Endothelial cell (in vitro differentiated cells): Measurements from ENCODE around the gene CTPS2. TPM values are rescaled to one million over a fixed set of nuclear protein-coding genes. Genes with fewer than 3 reads are reported as not detected.

Experiments used
- DNase-seq: peaks from one replicate; pipeline ENCODE4 v3.0.0; 2021; ENCODE audit warnings: low spot score
- H3K27ac Mint-ChIP-seq: one replicate; pipeline ENCODE4 v1.8.0; 2021; ENCODE audit warnings: mixed read lengths, inconsistent platforms; ENCODE audit not compliant: unreplicated experiment
- H3K27me3 Mint-ChIP-seq: one replicate; pipeline ENCODE4 v1.8.0; 2021; ENCODE audit warnings: mild to moderate bottlenecking, moderate library complexity, mixed read lengths, inconsistent platforms; ENCODE audit not compliant: unreplicated experiment
- H3K36me3 Mint-ChIP-seq: one replicate; pipeline ENCODE4 v1.8.0; 2021; ENCODE audit warnings: mild to moderate bottlenecking, low read depth, mixed read lengths, inconsistent platforms; ENCODE audit not compliant: unreplicated experiment
- H3K4me1 Mint-ChIP-seq: one replicate; pipeline ENCODE4 v1.8.0; 2021; ENCODE audit warnings: mild to moderate bottlenecking, mixed read lengths, inconsistent platforms; ENCODE audit not compliant: unreplicated experiment
- H3K4me3 Mint-ChIP-seq: one replicate; pipeline ENCODE4 v1.8.0; 2021; ENCODE audit warnings: mild to moderate bottlenecking, mixed read lengths, inconsistent platforms; ENCODE audit not compliant: unreplicated experiment
- H3K9me3 Mint-ChIP-seq: one replicate; pipeline ENCODE4 v1.8.0; 2021; ENCODE audit warnings: mixed read lengths, inconsistent platforms; ENCODE audit not compliant: unreplicated experiment
- total RNA-seq: library from RNA; stranded (reverse); fragmentation: NEBNext Ultra II Directional; extraction: Animal tissue kit (Norgen Biotek cat#: 25700); gene quantifications from one replicate; pipeline ENCODE4 v1.2.1, GENCODE V29; 2021; ENCODE audit not compliant: unreplicated experiment
- TF ChIP-seq, protein P1 (sequence below): fragments of 200-600 bp; sonication (generic); IDR thresholded peaks from one replicate; pipeline ENCODE4 v1.5.0; 2021; ENCODE audit warnings: antibody characterized with exemption; ENCODE audit not compliant: unreplicated experiment

The CTPS2 gene
- total RNA-seq, 1 donor from 2014 or later, result 29.5 TPM

DNA sequence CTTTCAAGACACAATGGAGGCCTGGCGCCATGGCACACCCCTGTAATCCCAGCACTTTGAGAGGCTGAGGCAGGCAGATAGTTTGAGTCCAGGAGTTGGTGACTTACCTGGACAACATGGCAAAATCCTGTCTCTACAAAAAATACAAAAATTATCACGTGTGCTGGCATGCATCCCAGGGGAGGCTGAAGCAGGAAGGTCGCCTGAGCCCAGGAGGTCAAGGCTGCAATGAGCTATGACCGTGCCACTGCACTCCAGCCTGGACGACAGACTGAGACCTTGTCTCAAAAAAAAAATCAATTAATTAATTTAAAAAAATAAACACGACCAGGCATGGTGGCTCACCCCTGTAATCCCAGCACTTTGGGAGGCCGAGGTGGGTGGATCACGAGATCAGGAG is 2.0 kb upstream of the CTPS2 start:
- H3K4me3 Mint-ChIP-seq, result no peak overlapping the region

DNA sequence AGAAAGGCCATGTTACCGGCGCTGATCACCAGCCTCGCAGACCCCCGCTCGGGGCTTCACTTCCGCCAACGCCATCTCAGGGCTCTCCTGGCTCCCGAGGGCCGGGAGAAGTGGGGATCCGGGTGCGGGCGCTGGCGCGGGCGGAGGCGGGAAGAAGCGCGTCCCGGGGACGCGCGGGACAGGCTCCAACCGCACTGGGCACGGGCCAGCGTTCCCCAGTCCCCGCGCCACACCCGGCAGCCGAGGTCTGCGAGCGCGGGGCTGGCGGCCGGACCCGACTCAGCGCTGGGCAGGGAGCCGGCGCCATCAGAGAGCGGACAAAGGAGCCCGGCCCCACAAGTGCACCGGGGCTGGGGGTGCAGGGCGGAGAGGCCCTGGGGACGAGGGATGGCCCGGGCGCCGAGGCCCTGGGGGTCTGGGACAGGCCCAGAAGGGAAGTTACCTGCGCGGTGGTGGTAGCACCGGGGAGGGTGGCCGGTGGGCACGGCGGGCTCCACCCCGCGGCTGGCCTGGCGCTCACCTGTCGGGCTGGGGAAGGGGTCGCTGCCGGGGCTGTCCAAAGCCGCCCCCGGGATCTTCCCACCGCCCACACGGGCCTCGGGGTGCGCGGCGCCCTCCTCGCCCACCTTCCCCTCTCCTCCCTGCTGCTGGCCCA is 449 bp downstream of the CTPS2 start:
- H3K27ac Mint-ChIP-seq, result no peak overlapping the region
- H3K36me3 Mint-ChIP-seq, result no peaks in the 10 kb centered on the region
- peaks cover 10% of the 10 kb centered on the region for H3K4me1 Mint-ChIP-seq
- H3K27me3 Mint-ChIP-seq, result no peaks in the 10 kb centered on the region
- H3K4me3 Mint-ChIP-seq, result peak overlapping the region; percentile 92
- TF ChIP-seq, protein P1, sequence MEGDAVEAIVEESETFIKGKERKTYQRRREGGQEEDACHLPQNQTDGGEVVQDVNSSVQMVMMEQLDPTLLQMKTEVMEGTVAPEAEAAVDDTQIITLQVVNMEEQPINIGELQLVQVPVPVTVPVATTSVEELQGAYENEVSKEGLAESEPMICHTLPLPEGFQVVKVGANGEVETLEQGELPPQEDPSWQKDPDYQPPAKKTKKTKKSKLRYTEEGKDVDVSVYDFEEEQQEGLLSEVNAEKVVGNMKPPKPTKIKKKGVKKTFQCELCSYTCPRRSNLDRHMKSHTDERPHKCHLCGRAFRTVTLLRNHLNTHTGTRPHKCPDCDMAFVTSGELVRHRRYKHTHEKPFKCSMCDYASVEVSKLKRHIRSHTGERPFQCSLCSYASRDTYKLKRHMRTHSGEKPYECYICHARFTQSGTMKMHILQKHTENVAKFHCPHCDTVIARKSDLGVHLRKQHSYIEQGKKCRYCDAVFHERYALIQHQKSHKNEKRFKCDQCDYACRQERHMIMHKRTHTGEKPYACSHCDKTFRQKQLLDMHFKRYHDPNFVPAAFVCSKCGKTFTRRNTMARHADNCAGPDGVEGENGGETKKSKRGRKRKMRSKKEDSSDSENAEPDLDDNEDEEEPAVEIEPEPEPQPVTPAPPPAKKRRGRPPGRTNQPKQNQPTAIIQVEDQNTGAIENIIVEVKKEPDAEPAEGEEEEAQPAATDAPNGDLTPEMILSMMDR, result no peak
- DNase-seq, result peak; percentile 8
- H3K9me3 Mint-ChIP-seq, result no peaks in the 10 kb centered on the region

More for the DNA sequence above, 2.0 kb upstream of the CTPS2 start:
- Mint-ChIP-seq H3K27ac (no peak overlapping the region), H3K4me1 (peaks cover 10% of the 10 kb centered on the region), H3K9me3 (no peaks in the 10 kb centered on the region), H3K27me3 (peaks cover 1% of the 10 kb centered on the region), H3K36me3 (no peaks in the 10 kb centered on the region)
- TF ChIP-seq, protein P1, result no peak
- DNase-seq, result no peak

GRCh38 chrX:16711219-16711811 is 1.2 kb downstream of the CTPS2 start:
- no peaks in the 10 kb centered on the region for H3K36me3 Mint-ChIP-seq
- peaks cover 10% of the 10 kb centered on the region for H3K4me1 Mint-ChIP-seq
- H3K9me3 Mint-ChIP-seq, result no peaks in the 10 kb centered on the region
- peak overlapping the region; percentile 88 for H3K27ac Mint-ChIP-seq
- TF ChIP-seq, protein P1, result no peak
- no peak for DNase-seq
- peak overlapping the region; percentile 92 for H3K4me3 Mint-ChIP-seq
- no peaks in the 10 kb centered on the region for H3K27me3 Mint-ChIP-seq

GRCh38 chrX:16708016-16708415 is 4.5 kb downstream of the CTPS2 start:
- H3K9me3 Mint-ChIP-seq, result no peaks in the 10 kb centered on the region

More at GRCh38 chrX:16708016-16708415, 4.5 kb downstream of the CTPS2 start:
- H3K4me3 Mint-ChIP-seq, result no peak overlapping the region
- TF ChIP-seq, protein P1, result no peak
- no peak for DNase-seq
- peaks cover 8% of the 10 kb centered on the region for H3K4me1 Mint-ChIP-seq
- H3K27me3 Mint-ChIP-seq, result no peaks in the 10 kb centered on the region
- H3K27ac Mint-ChIP-seq, result no peak overlapping the region
- H3K36me3 Mint-ChIP-seq, result peaks cover 4% of the 10 kb centered on the region
